ENCODE measurements around the gene ADAM12.

DNA sequence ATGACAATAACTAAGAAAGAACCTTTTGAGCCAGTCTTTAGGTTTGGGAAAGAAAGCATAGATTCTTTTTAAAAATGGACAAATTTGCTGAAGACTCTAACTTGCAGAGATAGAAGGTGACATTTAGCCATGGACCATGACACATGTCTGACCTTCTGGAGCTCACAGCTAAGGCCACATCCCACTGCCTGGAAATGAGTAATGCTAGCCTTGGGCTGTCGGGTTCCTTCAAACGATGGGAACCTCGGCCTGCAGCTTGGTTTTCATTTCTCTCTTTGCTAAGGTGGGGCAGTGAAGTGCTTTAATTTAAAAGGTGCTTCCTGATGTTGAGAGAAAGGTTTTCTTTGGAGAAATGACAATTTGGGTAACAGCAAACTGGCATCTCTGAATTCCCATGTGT lies 268.7 kb downstream of the ADAM12 start:
- no peak for TF ChIP-seq EZH2 (IDR thresholded peaks at IDR 0.05)
- no peak for TF ChIP-seq POLR2AphosphoS5 (IDR thresholded peaks at IDR 0.05; ENCODE audit: borderline replicate concordance, low read depth, low read length)

Data from SK-N-MC (cell line).